Neural crest cell (in vitro differentiated cells): ENCODE measurements around the gene LPCAT2. TPM values are rescaled to one million over a fixed set of nuclear protein-coding genes. Genes with fewer than 3 reads are reported as not detected.

Experiments
- DNase-seq: peaks from one replicate; pipeline ENCODE4 v3.0.0; 2021; ENCODE audit warnings: low read depth, mixed read lengths, low spot score
- H3K27ac Mint-ChIP-seq: one replicate; pipeline ENCODE4 v1.8.0; 2021; ENCODE audit warnings: mild to moderate bottlenecking, mixed read lengths; ENCODE audit not compliant: unreplicated experiment
- H3K27me3 Mint-ChIP-seq: 2 replicates; pipeline ENCODE4 v1.8.0; 2021; ENCODE audit warnings: low read depth, mild to moderate bottlenecking, mixed read lengths
- H3K36me3 Mint-ChIP-seq: 2 replicates; pipeline ENCODE4 v1.8.0; 2021; ENCODE audit warnings: low read depth, mild to moderate bottlenecking, mixed read lengths
- H3K4me1 Mint-ChIP-seq: 2 replicates; pipeline ENCODE4 v1.8.0; 2021; ENCODE audit warnings: mixed read lengths
- H3K4me3 Mint-ChIP-seq: one replicate; pipeline ENCODE4 v1.8.0; 2021; ENCODE audit warnings: mild to moderate bottlenecking, mixed read lengths
- H3K9me3 Mint-ChIP-seq: 2 replicates; pipeline ENCODE4 v1.8.0; 2021; ENCODE audit warnings: mixed read lengths
- CTCF ChIP-seq: fragments of 200-600 bp; sonication (generic); conservative IDR thresholded peaks from 2 replicates; pipeline ENCODE4 v1.5.0; 2021; ENCODE audit warnings: antibody characterized with exemption, mild to moderate bottlenecking
- total RNA-seq: library from RNA; stranded (reverse); gene quantifications from 2 replicates; pipeline ENCODE4 v1.2.1, GENCODE V29; 2021

LPCAT2 gene
- total RNA-seq, 1 donor from 2014 or later = 7.2 TPM

- no peaks in the 10 kb centered on the region for H3K4me1 Mint-ChIP-seq
Observed at GRCh38 chr16:55628306-55628968, 119.6 kb downstream of the LPCAT2 start.

GRCh38 chr16:55630774-55631173 lies 121.9 kb downstream of the LPCAT2 start:
- no peak for DNase-seq
- H3K27me3 Mint-ChIP-seq = peaks cover 3% of the 10 kb centered on the region
- no peaks in the 10 kb centered on the region for H3K36me3 Mint-ChIP-seq
- no peak for TF ChIP-seq CTCF
- peaks cover 16% of the 10 kb centered on the region for H3K9me3 Mint-ChIP-seq
- no peaks in the 10 kb centered on the region for H3K4me1 Mint-ChIP-seq
- H3K27ac Mint-ChIP-seq = no peak overlapping the region
- H3K4me3 Mint-ChIP-seq = no peak overlapping the region

More at GRCh38 chr16:55628306-55628968, 119.6 kb downstream of the LPCAT2 start:
- Mint-ChIP-seq H3K9me3 (peaks cover 16% of the 10 kb centered on the region), H3K27me3 (peaks cover 3% of the 10 kb centered on the region), H3K4me3 (no peak overlapping the region), H3K36me3 (no peaks in the 10 kb centered on the region), H3K27ac (no peak overlapping the region)
- TF ChIP-seq CTCF = no peak
- DNase-seq = no peak

GRCh38 chr16:55632259-55632658 lies 123.4 kb downstream of the LPCAT2 start:
- peaks cover 5% of the 10 kb centered on the region for H3K4me1 Mint-ChIP-seq
- no peak overlapping the region for H3K4me3 Mint-ChIP-seq
- peaks cover 3% of the 10 kb centered on the region for H3K27me3 Mint-ChIP-seq
- no peak overlapping the region for H3K27ac Mint-ChIP-seq
- H3K9me3 Mint-ChIP-seq = peaks cover 16% of the 10 kb centered on the region
- TF ChIP-seq CTCF = no peak
- H3K36me3 Mint-ChIP-seq = no peaks in the 10 kb centered on the region
- DNase-seq = no peak

DNA sequence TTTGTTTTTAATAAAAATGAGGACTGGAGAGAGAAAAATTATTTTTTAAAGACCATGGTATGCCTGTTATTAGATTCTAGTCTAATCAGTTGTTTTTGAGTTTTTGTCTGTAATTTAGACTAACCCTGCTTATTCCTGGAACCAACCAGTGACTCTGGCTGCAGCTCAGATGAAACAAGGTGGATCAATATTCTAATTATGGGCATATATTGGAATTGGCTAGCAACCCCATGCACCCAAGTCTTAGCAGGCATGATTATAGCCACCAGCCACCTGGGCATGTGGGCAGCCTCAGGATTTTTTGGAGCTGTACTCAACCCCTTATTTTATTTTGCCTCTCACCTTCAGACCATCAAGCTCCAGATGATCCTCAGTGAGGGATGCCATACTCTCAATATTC lies 125.3 kb downstream of the LPCAT2 start:
- H3K27me3 Mint-ChIP-seq = peaks cover 3% of the 10 kb centered on the region
- no peak for DNase-seq
- H3K4me1 Mint-ChIP-seq = peaks cover 12% of the 10 kb centered on the region
- TF ChIP-seq CTCF = no peak
- no peak overlapping the region for H3K4me3 Mint-ChIP-seq
- H3K36me3 Mint-ChIP-seq = no peaks in the 10 kb centered on the region
- H3K27ac Mint-ChIP-seq = no peak overlapping the region
- peaks cover 13% of the 10 kb centered on the region for H3K9me3 Mint-ChIP-seq

Other genes starting within 250 kb of the LPCAT2 start
- gene IRX6, start 184.9 kb upstream of the LPCAT2 start, total RNA-seq = 0.09 and 0.14 TPM in 2 replicates
- gene MMP2, start 29.9 kb upstream of the LPCAT2 start, total RNA-seq = 138 and 153 TPM in 2 replicates
- gene CAPNS2, start 57.6 kb downstream of the LPCAT2 start, total RNA-seq = 0.23 TPM in 1 of 2 replicates, not detected in the other
- not detected in 2 replicates for gene SLC6A2, start 146.9 kb downstream of the LPCAT2 start, total RNA-seq